SH-SY5Y (cell line): ENCODE data around the gene PRM1.

ENCODE experiments used
- GATA2 ChIP-seq: IDR thresholded peaks from 2 replicates; pipeline ENCODE4 v1.6.1; 2011; ENCODE audit warnings: mild to moderate bottlenecking, low read depth, low read length
- GATA3 ChIP-seq: IDR thresholded peaks from 2 replicates; pipeline ENCODE4 v1.6.1; 2011; ENCODE audit warnings: low read depth, mild to moderate bottlenecking, low read length, moderate library complexity

PRM1 gene

GRCh38 chr16:11273721-11274324 lies 7.3 kb downstream of the PRM1 start:
- TF ChIP-seq GATA2, result no peak
- TF ChIP-seq GATA3, result no peak

GRCh38 chr16:11272921-11273720 lies 8.0 kb downstream of the PRM1 start, which contains the start of gene PRM3:
TSS of gene PRM3 (minus strand) at chr16:11273629. CDS start at chr16:11273595, 34 bp downstream.
- TF ChIP-seq GATA3 (no peak), GATA2 (no peak)

GRCh38 chr16:11272484-11272883 lies 8.6 kb downstream of the PRM1 start:
- TF ChIP-seq GATA2 (no peak), GATA3 (no peak)

- TF ChIP-seq GATA2 (no peak), GATA3 (no peak)
Observed at GRCh38 chr16:11271610-11272009, 9.5 kb downstream of the PRM1 start.

- TF ChIP-seq GATA2 (no peak), GATA3 (no peak)
Observed at GRCh38 chr16:11270602-11271162, 10.4 kb downstream of the PRM1 start.

GRCh38 chr16:11268921-11269375 lies 12.2 kb downstream of the PRM1 start, which contains the start of gene TNP2:
TSS of gene TNP2 (minus strand) at chr16:11269325. CDS start at chr16:11269262, 63 bp downstream.
- TF ChIP-seq GATA3 (no peak), GATA2 (no peak)

GRCh38 chr16:11265124-11265523 lies 16.0 kb downstream of the PRM1 start:
- TF ChIP-seq GATA3 (no peak), GATA2 (no peak)

GRCh38 chr16:11264155-11264832 lies 16.8 kb downstream of the PRM1 start:
- TF ChIP-seq GATA2, result no peak
- no peak for TF ChIP-seq GATA3

- TF ChIP-seq GATA2 (no peak), GATA3 (no peak)
Observed at GRCh38 chr16:11263737-11264136, 17.4 kb downstream of the PRM1 start.

- TF ChIP-seq GATA2 (no peak), GATA3 (no peak)
Observed at GRCh38 chr16:11262915-11263314, 18.2 kb downstream of the PRM1 start.

- no peak for TF ChIP-seq GATA2
- no peak for TF ChIP-seq GATA3
Observed at GRCh38 chr16:11260596-11260966, 20.5 kb downstream of the PRM1 start.

- TF ChIP-seq GATA2, result no peak
- TF ChIP-seq GATA3, result no peak
Observed at GRCh38 chr16:11259655-11260595, 21.2 kb downstream of the PRM1 start.
